Daoy (cell line): ENCODE measurements around the gene STOX1. TPM values are rescaled to one million over a fixed set of nuclear protein-coding genes. Genes with fewer than 3 reads are reported as not detected.
A peak's percentile ranks its signal among the peaks of the same experiment; 100 is the strongest.
"Not testable (repeated sequence)": the region's sequence is repeated elsewhere in the genome, so short reads cannot be mapped to it uniquely, and the experiment has no call there.

Experiments
- DNase-seq: peaks from one replicate; pipeline ENCODE4 v3.0.0-alpha.2; 2015; ENCODE audit warnings: low read depth
- total RNA-seq: library from RNA; depleted of rRNA; stranded (reverse); fragments of >200 nt; shearing (Covaris generic); gene quantifications from 2 replicates; pipeline ENCODE4 v1.2.3, GENCODE V29; 2014; rRNA removed

STOX1 gene, protein sequence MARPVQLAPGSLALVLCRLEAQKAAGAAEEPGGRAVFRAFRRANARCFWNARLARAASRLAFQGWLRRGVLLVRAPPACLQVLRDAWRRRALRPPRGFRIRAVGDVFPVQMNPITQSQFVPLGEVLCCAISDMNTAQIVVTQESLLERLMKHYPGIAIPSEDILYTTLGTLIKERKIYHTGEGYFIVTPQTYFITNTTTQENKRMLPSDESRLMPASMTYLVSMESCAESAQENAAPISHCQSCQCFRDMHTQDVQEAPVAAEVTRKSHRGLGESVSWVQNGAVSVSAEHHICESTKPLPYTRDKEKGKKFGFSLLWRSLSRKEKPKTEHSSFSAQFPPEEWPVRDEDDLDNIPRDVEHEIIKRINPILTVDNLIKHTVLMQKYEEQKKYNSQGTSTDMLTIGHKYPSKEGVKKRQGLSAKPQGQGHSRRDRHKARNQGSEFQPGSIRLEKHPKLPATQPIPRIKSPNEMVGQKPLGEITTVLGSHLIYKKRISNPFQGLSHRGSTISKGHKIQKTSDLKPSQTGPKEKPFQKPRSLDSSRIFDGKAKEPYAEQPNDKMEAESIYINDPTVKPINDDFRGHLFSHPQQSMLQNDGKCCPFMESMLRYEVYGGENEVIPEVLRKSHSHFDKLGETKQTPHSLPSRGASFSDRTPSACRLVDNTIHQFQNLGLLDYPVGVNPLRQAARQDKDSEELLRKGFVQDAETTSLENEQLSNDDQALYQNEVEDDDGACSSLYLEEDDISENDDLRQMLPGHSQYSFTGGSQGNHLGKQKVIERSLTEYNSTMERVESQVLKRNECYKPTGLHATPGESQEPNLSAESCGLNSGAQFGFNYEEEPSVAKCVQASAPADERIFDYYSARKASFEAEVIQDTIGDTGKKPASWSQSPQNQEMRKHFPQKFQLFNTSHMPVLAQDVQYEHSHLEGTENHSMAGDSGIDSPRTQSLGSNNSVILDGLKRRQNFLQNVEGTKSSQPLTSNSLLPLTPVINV
- total RNA-seq, result 0.80 and 3.0 TPM in 2 replicates

DNA sequence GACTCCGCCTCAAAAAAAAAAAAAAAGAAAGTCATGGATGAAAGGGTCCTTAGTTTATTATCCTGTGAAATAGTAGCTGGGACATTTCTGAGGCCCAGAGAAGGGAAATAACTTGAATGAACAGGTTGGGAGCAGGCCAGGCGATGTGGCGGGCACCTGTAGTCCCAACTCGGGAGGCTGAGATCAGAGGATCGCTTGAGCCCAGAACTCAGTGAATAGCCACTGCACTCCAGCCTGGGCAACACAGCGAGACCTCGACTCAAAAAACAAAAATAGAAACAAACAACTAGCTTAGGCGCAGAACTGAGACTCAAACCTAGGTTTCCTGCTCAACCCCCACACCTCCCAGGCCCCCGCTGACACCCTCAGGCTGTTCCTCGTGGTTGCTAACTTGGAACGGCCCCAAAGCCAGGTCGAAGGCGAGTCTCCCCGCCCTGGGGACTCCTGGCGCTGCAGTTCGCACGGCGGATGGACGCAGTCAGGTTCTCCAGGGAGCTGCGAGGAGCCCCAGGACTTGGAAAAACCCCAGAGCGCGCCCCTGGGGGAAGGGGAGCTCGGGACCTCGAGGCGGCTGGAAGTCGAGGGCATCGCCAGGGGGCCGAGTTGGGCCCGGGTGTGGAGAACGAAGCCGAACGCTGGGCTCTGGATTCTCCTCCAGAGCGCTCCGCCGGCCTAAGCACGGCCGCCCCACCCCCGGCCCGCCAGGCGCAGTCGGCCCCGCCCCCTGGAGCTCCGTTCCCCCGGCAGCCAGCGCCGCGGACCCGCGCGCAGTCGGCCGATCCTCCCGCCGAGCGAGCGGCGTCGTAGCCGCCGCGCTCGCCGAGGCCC, at the start of gene STOX1:
TSS of gene STOX1 (plus strand) at position 768 of the 828 bp plus-strand sequence. CDS start 93 bp downstream, outside the sequence.
- peak; percentile 62 for DNase-seq

DNA sequence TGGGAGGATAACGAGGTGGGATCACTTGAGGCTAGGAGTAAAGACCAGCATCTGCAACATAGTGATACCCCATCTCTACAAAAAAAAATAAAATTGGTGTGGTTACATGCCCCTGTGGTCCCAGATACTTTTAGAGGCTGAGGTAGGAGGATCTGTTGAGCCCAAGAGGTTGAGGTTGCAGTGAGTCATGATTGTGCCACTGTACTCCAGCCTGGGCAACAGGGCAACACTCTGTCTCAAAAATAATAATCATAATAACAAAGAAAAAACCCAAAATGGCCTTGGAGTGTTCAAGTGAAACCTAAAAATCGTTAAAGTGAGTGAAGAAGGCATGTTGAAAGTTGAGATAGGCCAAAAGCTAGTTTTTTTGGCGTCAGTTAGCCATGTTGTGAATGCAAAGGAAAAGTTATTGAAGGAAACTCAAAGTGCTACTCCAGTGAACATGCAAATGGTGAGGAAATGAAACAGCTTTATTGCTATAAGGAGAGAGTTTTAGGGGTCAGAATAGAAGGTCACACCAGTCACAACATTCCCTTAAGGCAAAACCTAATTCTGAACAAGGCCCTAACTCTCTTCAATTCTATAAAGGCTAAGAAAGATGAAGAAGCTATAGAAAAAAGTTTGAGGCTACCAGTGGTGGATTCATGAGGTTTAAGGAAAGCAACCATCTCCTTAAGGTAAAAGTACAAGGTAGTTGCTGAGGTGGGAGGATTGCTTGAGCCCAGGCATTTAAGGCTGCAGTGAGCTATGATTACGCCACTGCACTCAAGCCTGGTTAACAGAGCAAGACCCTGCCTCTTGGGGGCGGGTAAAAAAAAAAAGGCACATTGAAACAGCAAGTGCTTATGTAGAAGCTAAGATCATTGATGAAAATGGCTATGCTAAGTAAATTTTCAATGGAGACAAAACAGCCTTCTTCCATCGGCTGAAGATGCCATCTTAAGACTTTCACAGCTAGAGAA, 45.4 kb upstream of the STOX1 start:
- DNase-seq, result no peak

DNA sequence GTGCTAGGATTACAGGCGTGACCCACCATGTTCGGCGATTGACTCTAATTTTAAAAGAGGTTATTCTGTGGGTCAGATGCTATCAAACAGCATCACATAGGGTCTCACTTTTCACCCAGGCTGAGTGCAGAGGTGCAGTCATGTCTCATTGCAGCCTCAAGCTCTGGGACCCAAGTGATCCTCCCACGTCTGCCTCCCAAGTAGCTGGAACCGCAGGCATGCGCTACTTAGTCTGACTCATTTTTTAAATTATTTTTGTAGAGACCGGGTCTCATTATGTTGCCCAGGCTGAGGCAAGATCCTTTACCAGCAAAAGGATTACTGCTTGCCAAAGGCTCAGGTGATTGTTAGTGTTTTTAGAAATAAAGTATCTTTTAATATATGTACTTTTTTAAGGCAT, 42.9 kb upstream of the STOX1 start:
- DNase-seq, result peak; percentile 61

DNA sequence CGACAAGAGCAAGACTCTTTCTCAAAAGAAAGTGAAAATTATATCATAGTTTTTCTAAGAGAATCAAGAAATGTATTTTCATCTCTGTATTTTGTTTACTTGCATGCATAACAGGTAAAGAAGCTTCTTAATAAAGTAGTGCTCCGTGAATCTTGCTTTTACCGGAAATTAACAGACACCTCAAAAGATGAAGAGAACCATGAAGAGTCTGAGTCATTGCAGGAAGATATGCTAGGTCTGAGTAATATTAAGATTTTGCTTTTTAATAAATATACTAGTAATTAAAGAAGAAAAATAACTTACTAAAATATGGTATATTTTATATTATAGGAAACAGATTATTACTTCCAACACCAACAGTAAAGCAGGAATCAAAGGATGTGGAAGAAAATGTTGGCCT, 39.5 kb upstream of the STOX1 start:
- DNase-seq, result no peak

DNA sequence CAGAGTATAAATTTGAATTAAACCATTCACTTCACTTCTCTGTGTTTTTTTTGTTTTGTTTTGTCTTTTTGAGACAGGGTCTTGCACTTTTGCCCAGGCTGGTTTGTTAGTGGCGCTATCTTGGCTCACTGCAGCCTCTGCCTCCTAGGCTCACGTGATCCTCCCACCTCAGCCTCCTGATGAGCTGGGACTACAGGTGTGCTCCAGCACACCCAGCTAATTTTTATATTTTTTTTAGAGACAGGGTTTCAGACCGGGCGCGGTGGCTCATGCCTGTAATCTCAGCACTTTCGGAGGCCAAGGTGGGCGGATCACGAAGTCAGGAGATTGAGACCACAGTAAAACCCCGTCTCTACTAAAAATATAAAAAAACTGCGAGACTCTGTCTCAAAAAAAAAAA, 36.9 kb upstream of the STOX1 start:
- no peak for DNase-seq

DNA sequence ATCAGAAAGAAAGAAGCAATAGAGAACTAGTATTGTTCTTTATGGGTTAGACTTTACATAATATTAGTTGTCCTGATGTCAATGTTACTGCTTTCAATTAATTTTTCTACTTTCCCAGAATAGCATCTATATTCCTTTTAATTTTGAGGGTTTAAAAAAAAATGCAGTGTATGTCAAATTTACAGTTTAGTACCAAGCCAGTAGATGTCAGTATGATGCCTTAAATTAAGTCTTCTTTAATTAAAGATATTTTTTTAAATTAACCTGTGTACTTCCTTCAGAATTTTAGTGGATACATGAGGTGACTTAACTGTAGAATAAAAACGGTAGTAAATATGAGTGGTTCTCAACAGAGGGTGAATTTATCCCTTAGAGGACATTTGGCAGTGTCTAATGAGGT, 35.2 kb upstream of the STOX1 start:
- no peak for DNase-seq

DNA sequence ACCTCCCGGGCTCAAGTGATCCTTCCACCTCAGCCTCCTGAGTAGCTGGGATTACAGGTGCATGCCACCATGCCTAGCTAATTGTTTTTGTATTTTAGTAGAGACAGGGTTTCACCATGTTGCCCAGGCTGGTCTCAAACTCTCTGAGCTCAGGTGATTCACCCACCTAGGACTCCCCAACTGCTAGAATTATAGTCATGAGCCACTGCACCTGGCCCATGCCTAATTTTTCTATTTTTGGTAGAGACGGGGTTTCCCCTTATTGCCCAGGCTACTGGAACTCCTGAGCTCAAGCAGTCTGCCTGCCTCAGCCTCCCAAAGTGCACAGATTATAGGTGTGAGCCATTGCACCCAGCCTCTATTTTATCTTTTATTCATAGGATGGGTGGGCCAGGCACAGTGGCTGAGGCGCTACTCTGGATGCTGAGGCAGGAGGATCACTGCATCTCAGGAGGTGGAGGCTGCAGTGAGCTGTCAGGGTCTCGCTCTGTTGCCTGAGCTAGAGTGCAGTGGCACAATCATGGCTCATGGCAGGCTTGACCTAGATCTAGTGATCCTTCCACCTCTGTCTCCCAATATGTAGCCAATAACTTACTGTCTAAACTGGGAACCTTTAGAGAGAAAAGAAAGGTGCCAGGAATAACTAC, 31.3 kb upstream of the STOX1 start:
- no peak for DNase-seq

DNA sequence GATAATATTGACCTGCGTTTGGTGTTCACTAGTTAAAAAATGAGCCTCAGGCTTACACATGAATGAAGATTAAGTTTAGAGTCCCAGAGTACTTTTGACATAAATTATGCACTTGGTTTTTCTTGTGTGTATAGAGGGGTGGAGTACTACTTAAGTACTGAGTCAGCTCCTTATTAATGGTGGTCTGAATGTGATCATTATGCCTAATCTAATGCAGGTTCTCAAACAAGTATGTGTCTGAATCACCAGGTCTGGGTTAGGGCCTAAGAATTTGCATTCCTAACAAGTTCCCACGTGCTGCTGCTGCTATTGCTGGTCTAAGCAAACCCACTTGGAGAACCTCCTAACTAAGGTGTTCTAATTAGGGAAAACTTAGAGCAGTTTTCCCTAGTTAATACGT, 30.7 kb upstream of the STOX1 start:
- DNase-seq, result no peak

DNA sequence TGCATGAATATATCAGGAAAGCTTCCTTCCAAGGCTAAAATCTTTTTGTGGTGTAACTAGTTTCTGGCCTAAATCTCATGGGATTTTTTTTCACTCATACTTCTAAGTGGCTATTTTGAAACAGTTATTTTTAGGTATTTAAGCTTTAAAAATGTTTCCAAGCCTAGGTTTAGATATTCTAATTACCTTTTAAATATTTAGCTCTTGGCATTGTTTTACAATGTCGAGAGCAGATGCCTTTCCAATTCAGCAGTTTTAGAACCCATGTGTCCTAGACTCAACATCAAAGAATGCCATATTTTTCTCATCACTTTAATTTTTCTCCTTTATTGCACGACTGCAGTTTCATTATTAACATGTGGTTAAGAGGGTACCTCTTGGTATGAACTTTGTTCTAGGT, 27.1 kb upstream of the STOX1 start:
- no peak for DNase-seq

DNA sequence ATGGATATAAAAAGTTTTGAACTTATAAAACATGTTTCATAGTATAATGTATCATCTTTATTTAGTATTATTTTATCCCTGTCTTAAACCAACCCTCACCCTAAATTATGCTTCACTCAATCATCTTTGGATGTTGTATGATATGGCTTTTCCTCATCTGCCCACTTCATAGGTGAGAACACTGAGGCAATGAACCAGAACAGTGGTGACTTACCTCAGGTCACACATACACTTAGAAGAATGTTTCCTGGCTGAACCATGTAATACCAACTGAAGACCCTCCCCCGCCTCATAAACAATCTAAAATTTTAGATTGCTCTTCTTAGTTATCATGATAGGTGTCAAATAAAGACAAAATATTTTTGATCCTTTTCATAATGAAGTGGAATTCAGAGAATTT, 22.6 kb upstream of the STOX1 start:
- no peak for DNase-seq

DNA sequence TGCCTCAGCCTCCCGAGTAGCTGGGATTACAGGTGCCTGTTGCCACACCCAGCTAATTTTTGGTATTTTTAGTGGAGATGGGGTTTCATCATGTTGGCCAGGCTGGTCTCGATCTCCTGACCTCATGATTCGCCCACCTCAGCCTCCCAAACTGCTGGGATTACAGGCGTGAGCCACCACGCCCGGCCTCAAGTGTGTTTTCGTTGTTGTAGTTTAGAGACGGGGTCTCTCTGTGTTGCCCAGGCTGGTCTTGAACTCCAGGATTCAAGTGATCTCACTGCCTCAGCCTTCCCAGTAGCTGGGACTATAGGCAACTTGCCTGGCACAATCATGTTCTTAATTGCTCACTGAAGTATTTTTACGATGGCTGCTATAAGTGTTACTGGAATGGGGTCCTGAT, 16.5 kb upstream of the STOX1 start:
- not testable (repeated sequence) for DNase-seq

DNA sequence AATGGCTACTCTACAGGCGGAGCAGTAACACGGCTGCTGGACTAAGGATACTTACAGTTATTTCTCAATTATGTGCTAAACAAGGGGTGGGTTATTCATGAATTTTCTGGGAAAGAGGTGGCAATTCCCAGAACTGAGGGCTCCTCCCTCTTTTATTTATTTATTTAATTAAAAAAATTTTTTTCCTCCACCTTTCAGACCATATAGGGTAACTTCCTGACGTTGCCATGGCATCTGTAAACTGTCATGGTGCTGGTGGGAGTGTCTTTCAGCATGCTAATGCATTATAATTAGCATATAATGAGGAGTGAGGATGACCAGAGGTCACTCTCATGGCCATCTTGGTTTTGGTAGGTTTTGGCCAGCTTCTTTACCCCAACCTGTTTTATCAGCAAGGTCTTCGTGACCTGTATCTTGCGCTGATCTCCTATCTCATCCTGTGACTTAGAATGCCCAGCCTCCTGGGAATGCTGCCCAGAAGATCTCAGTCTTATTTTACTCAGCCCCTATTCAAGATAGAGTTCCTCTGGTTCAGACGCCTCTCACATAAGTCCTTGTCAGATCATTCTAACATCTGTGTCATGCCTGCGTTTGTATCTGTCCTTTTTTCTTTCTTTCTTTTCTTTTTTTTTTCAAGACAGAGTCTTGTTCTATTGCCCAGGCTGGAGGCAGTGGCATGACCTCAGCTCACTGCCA, 15.9 kb upstream of the STOX1 start:
- no peak for DNase-seq

DNA sequence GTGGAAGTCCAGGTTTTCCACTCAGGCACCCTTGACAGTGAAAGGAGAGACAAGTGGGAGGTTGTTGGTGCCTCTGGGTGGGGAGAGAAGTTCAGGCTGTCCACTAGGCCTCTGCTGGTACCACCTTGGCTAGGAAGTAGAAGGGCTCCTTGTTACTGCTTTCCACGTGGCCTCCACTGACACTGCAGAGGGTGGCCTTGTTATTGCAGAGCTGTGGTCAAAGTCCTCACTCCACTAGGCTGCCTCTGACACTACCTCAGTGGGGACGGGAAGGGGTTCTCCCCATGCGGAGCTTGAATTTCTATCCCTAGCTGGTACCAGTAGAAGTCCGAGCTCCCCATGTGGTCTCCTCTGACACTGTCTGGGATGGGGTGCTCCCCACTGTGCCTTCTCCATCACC, 14.9 kb upstream of the STOX1 start:
- no peak for DNase-seq

DNA sequence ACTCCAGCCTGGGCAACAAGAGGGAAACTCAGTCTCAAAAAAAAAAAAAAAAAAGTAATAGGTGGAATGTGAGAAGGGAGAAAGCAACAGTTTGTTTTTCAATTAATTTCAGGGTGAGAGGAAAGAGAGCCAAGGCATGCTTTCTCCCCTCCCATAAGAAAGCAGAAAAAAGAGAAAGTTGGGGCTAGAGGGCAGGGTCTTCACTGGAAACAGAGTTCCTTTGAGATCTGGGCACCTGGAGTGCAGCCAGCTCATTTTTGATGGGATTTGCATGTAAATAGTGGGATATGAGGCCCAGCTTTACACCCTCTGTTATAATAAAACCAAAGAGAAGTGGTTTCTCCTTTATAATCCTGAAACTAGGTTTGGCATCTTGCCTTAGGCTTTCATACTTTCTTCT, 13.8 kb upstream of the STOX1 start:
- DNase-seq, result no peak

DNA sequence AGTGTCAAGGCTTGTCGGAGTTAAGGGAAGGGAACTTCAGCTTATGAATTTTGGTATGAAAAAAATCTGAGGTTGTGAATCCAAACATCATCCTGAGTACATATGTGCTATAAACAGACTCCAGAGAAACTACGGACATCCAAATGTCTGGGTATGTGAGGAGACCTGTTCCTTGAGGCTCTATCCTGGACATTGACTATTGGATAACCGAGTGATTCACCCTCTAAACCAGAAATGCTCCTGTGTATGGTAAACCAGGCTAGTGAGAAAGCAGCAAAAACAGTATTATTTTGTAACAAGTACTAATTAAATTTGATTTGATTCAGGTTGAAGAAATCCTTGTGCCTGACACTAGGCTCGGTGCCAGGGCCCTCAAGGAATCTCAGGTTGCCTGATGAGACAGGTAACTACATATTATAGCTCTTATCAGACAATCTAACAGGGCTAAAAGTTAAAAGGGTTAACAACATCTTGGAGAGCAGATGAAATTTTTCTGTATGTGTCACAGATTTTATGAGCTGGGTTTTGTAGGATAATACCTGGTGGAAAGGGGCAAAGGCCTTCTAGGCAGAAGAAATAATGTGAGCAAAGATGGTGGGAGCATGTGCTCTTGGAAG, 10.4 kb upstream of the STOX1 start:
- DNase-seq, result no peak

DNA sequence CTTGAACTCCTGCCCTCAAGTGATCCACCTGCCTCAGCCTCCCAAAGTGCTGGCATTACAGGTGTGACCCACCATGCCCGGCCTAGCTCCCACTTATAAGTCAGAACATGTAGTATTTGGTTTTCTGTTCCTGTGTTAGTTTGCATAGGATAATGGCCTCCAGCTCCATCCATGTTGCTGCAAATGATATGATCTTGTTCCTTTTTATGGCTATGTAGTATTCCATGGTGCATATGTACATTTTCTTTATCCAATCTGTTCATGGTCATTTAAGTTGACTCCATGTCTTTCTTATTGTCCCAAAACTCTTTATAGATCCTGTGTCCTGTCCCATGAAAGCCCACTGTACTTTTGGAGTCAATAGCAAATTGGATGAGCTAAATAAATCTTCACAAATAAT, 7.0 kb upstream of the STOX1 start:
- not testable (repeated sequence) for DNase-seq

DNA sequence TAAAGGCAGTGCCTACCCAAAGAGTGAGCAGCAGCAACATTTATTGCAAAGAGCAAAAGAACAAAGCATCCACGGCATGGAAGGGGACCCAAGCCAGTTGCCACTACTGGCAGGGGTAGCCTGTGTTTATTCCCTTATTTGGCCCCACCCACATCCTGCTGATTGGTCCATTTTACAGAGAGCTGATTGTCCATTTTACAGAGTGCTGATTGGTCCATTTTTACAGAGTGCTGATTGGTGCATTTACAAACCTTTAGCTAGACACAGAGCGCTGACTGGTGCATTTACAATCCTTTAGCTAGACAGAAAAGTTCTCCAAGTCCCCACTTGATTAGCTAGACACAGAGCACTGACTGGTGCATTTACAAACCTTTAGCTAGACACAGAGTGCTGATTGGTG, 4.7 kb upstream of the STOX1 start:
- DNase-seq, result not testable (repeated sequence)

DNA sequence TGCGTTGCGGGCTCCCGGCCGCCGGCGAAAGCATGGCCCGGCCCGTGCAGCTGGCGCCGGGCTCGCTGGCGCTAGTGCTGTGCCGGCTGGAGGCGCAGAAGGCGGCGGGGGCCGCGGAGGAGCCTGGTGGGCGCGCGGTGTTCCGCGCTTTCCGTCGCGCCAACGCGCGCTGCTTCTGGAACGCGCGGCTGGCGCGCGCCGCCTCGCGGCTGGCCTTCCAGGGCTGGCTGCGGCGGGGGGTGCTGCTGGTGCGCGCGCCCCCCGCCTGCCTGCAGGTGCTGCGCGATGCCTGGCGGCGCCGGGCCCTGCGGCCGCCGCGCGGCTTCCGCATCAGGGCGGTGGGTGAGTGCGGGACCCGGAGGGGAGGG, 245 bp downstream of the STOX1 start:
- not testable (repeated sequence) for DNase-seq

DNA sequence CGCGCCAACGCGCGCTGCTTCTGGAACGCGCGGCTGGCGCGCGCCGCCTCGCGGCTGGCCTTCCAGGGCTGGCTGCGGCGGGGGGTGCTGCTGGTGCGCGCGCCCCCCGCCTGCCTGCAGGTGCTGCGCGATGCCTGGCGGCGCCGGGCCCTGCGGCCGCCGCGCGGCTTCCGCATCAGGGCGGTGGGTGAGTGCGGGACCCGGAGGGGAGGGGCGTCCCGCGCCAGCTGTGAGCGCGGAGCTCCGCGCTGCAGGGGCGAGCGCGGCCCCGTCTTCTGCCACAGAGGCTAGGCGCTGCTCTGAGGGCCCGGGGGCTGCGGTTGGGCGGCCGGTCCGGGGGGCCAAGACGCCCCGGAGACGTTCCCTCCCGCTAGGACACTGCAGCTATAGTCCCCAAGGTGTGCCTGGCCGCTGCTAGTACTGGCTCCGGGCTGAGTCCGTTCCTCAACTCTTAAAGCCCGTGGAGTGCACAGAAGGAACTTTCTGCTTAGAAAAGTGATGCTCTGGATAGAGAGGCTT, 811 bp downstream of the STOX1 start:
- not testable (repeated sequence) for DNase-seq
